ENCODE data around the gene TRIM7. TPM values are rescaled to one million over a fixed set of nuclear protein-coding genes. Genes with fewer than 3 reads are reported as not detected.

TRIM7 gene
- total RNA-seq, 1 experiment from 2014 or later, result 25.8 TPM

DNA sequence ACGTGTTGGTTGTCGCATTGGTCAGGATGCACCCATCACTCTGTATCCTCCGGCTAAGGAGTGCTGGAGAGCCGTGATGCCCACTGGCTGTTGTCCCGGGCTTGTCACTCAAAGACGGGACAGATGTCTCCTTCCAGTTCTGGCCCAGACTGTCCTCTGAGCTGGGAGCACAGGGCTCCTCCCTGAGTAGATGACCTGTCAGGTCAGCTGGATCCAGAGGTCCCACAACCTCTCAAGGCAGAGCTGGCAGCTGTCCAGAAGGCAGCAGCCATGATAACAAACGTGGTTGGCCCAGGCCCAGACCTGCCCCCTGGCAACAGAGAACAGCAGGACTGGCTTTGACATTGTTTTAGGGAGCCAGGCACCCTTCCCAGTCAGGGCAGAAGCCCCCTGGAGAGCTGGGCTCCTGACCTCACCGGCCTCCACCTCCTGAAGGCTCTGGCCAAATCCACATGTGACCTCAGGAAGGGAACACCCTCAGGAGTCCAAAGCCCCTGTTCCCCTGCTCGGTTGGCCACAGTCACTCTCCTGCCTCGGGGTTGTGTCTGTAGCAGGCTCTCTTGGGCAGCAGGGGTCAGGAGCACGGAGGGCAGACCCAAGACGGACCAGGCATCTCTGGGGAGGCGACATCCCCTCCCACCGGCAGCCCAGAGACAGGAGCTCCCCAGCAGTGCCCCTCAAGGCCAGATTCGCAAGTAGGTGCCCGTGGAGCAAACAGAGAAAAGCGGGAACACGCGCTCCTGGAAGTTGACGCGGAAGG, 10.3 kb downstream of the TRIM7 start:
- BruUV-seq (replicated peaks), result no TSS peak
- TF ChIP-seq, protein P1, sequence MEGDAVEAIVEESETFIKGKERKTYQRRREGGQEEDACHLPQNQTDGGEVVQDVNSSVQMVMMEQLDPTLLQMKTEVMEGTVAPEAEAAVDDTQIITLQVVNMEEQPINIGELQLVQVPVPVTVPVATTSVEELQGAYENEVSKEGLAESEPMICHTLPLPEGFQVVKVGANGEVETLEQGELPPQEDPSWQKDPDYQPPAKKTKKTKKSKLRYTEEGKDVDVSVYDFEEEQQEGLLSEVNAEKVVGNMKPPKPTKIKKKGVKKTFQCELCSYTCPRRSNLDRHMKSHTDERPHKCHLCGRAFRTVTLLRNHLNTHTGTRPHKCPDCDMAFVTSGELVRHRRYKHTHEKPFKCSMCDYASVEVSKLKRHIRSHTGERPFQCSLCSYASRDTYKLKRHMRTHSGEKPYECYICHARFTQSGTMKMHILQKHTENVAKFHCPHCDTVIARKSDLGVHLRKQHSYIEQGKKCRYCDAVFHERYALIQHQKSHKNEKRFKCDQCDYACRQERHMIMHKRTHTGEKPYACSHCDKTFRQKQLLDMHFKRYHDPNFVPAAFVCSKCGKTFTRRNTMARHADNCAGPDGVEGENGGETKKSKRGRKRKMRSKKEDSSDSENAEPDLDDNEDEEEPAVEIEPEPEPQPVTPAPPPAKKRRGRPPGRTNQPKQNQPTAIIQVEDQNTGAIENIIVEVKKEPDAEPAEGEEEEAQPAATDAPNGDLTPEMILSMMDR (IDR thresholded peaks at IDR 0.05), result no peak
- TF ChIP-seq SIN3A (IDR thresholded peaks at IDR 0.05; ENCODE audit: borderline replicate concordance, insufficient read depth, low read depth, low read length) (no peak), TCF7L2 (IDR thresholded peaks at IDR 0.05; ENCODE audit: low read depth, low read length) (no peak), POLR2AphosphoS5 (IDR thresholded peaks at IDR 0.05; ENCODE audit: low read depth, low read length) (no peak)
- TF ChIP-seq, protein P2, sequence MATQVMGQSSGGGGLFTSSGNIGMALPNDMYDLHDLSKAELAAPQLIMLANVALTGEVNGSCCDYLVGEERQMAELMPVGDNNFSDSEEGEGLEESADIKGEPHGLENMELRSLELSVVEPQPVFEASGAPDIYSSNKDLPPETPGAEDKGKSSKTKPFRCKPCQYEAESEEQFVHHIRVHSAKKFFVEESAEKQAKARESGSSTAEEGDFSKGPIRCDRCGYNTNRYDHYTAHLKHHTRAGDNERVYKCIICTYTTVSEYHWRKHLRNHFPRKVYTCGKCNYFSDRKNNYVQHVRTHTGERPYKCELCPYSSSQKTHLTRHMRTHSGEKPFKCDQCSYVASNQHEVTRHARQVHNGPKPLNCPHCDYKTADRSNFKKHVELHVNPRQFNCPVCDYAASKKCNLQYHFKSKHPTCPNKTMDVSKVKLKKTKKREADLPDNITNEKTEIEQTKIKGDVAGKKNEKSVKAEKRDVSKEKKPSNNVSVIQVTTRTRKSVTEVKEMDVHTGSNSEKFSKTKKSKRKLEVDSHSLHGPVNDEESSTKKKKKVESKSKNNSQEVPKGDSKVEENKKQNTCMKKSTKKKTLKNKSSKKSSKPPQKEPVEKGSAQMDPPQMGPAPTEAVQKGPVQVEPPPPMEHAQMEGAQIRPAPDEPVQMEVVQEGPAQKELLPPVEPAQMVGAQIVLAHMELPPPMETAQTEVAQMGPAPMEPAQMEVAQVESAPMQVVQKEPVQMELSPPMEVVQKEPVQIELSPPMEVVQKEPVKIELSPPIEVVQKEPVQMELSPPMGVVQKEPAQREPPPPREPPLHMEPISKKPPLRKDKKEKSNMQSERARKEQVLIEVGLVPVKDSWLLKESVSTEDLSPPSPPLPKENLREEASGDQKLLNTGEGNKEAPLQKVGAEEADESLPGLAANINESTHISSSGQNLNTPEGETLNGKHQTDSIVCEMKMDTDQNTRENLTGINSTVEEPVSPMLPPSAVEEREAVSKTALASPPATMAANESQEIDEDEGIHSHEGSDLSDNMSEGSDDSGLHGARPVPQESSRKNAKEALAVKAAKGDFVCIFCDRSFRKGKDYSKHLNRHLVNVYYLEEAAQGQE (IDR thresholded peaks at IDR 0.05; ENCODE audit: insufficient read depth in 1 of 2, low read depth in 2 of 2, low read length in 1 of 2), result no peak
- peaks cover 22% of the 10 kb centered on the region for H3K4me1 ChIP-seq (ENCODE audit: control insufficient read depth, insufficient read depth, low read length)
- no peak overlapping the region for H3K4me3 ChIP-seq (ENCODE audit: low read depth in 2 of 2, low read length in 2 of 2)
- no peak for ATAC-seq
- H3K36me3 ChIP-seq (ENCODE audit: control insufficient read depth, insufficient read depth, low read length), result no peaks in the 10 kb centered on the region
- DNase-seq (ENCODE audit: low read depth, low spot score), result no peak
- H3K9me3 ChIP-seq (ENCODE audit: control insufficient read depth, insufficient read depth, low read depth, low read length), result no peaks in the 10 kb centered on the region
- H3K27me3 ChIP-seq (ENCODE audit: control insufficient read depth, insufficient read depth, low read length), result no peaks in the 10 kb centered on the region
- intact Hi-C loops (cut with micrococcal nuclease; ENCODE audit: unreplicated experiment), result no loop called here
- CTCF ChIA-PET, result no interaction called here
- no peak overlapping the region for H3K27ac ChIP-seq (ENCODE audit: low read length)
- in situ Hi-C loops (cut with HindIII; ENCODE audit: low pct_unique_long_range_greater_than_20kb, low sequenced_read_pairs), result no loop called here
- POLR2A ChIA-PET, result no interaction called here

DNA sequence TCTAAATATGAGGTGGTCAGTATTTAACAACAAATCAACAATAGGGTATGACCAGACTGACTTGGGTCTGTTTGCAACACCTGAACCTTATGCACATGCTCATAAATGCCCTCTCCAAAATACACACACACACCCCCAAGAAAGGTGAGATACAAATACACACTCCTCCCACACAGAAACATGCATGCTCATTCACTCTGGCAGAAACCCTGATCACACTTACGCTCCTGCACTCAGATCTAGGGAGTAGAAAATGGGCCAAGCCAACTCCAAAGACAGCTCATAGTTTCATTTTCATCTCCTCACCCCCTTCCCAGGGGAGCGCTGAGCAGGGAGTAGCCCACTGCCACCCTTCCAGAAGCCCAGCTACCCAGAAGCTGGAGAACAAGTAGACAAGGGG, 11.3 kb downstream of the TRIM7 start:
- no peaks in the 10 kb centered on the region for H3K9me3 ChIP-seq (ENCODE audit: control insufficient read depth, insufficient read depth, low read depth, low read length)
- BruUV-seq (replicated peaks), result no TSS peak
- no peaks in the 10 kb centered on the region for H3K27me3 ChIP-seq (ENCODE audit: control insufficient read depth, insufficient read depth, low read length)
- in situ Hi-C loops (cut with HindIII; ENCODE audit: low pct_unique_long_range_greater_than_20kb, low sequenced_read_pairs) (no loop called here), intact Hi-C loops (cut with micrococcal nuclease; ENCODE audit: unreplicated experiment) (no loop called here)
- CTCF ChIA-PET, result no interaction called here
- H3K36me3 ChIP-seq (ENCODE audit: control insufficient read depth, insufficient read depth, low read length), result no peaks in the 10 kb centered on the region
- TF ChIP-seq, protein P2 (IDR thresholded peaks at IDR 0.05; ENCODE audit: insufficient read depth in 1 of 2, low read depth in 2 of 2, low read length in 1 of 2), result no peak
- TF ChIP-seq, protein P1 (IDR thresholded peaks at IDR 0.05), result no peak
- no peak for TF ChIP-seq POLR2AphosphoS5 (IDR thresholded peaks at IDR 0.05; ENCODE audit: low read depth, low read length)
- TF ChIP-seq SIN3A (IDR thresholded peaks at IDR 0.05; ENCODE audit: borderline replicate concordance, insufficient read depth, low read depth, low read length), result no peak
- TF ChIP-seq TCF7L2 (IDR thresholded peaks at IDR 0.05; ENCODE audit: low read depth, low read length), result no peak
- no peak for ATAC-seq
- H3K4me3 ChIP-seq (ENCODE audit: low read depth in 2 of 2, low read length in 2 of 2), result no peak overlapping the region
- peaks cover 22% of the 10 kb centered on the region for H3K4me1 ChIP-seq (ENCODE audit: control insufficient read depth, insufficient read depth, low read length)
- DNase-seq (ENCODE audit: low read depth, low spot score), result no peak
- no peak overlapping the region for H3K27ac ChIP-seq (ENCODE audit: low read length)
- POLR2A ChIA-PET, result interaction anchor here (1.8 kb wide), 1 partner anchor 9 kb away, joined by 6 read pairs; no protein-coding TSS in a partner anchor
